ENCODE results near the gene DRAXIN. TPM values are rescaled to one million over a fixed set of nuclear protein-coding genes. Genes with fewer than 3 reads are reported as not detected.

Gene DRAXIN
- polyA plus RNA-seq, 3 donors: 0.80 to 1.3 (median 0.89) TPM

GRCh38 chr1:11757047-11757446 lies 65.5 kb downstream of the DRAXIN start:
- no peak for DNase-seq (ENCODE audit: low read depth in 3 of 3, low spot score in 2 of 3)

- DNase-seq (ENCODE audit: low read depth in 3 of 3, low spot score in 2 of 3): no peak
These were observed 68.3 kb downstream of the DRAXIN start for GRCh38 chr1:11759791-11760190.

DNA sequence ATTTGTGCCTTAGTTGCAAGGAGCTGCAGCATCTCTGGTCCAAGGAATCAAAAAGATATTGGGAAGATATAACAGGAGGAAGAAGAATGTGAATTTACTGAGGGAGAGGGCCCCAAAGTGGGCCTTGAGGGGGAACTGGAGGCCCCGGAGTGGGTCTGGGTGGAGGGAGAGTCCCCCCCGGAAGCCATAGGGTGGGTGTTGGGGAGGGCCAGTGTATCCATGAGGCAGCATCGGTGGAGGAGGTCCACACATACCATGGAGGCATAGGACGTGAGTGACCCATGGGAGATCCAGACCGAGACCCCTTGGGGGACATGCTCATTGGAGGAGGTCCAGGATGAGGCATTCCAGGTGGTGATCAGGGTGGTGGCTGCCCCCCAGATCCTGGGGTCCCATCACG lies 69.8 kb downstream of the DRAXIN start:
- no peak for DNase-seq (ENCODE audit: low read depth in 3 of 3, low spot score in 2 of 3)

DNA sequence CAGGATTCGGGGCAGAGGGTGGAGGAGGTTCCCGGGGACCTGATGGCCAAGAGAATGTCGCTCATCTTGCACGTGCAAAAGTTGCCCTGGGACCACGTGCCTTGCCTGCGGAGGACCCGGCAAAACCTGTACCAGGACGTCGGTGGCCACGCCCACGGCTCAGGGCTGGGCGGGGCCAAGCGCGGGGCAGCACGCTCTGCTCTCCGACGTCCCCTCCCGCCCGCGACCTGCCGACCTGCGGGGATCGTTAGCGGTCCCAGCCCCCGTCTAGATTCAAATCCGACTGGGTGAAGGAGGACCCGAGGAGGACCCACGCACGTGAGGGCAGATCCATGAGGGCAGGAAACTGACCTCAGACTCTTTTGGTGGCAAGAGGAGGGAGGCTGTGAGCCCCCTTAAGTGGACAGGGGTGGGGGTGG lies 70.5 kb downstream of the DRAXIN start, which contains the start of gene C1orf167:
Gene C1orf167, plus strand, starts transcription at position 206 of the 419 bp plus-strand sequence. CDS start 2,208 bp downstream, outside the sequence.
- DNase-seq (ENCODE audit: low read depth in 3 of 3, low spot score in 2 of 3): no peak

- DNase-seq (ENCODE audit: low read depth in 3 of 3, low spot score in 2 of 3): no peak
These were observed 72.6 kb downstream of the DRAXIN start for GRCh38 chr1:11764115-11764514.

DNA sequence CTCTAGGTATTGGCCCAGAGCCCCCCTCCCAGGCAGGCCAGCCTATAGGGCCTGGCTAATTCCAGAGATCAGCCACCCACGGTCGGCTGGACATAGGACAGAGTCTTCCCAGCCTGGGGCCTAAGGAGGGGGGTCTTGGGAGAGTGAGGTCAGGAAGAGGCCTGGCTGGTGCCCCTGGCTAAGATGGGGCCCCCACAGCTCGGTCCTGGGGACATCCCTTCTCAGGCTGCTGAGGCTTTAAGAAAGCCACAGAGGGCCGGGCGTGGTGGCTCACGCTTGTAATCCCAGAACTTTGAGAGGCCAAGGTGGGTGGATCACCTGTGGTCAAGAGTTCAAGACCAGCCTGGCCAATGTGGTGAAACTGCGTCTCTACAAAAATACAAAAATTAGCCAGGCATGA lies 73.0 kb downstream of the DRAXIN start:
- no peak for DNase-seq (ENCODE audit: low read depth in 3 of 3, low spot score in 2 of 3)

GRCh38 chr1:11765661-11766428 lies 74.3 kb downstream of the DRAXIN start:
- no peak for DNase-seq (ENCODE audit: low read depth in 3 of 3, low spot score in 2 of 3)

GRCh38 chr1:11766429-11766776 lies 74.9 kb downstream of the DRAXIN start:
- no peak for DNase-seq (ENCODE audit: low read depth in 3 of 3, low spot score in 2 of 3)

- no peak for DNase-seq (ENCODE audit: low read depth in 3 of 3, low spot score in 2 of 3)
These were observed 76.6 kb downstream of the DRAXIN start for GRCh38 chr1:11767922-11768704.

- DNase-seq (ENCODE audit: low read depth in 3 of 3, low spot score in 2 of 3): no peak
These were observed 77.3 kb downstream of the DRAXIN start for GRCh38 chr1:11768821-11769220.

GRCh38 chr1:11769274-11769673 lies 77.8 kb downstream of the DRAXIN start:
- no peak for DNase-seq (ENCODE audit: low read depth in 3 of 3, low spot score in 2 of 3)

- no peak for DNase-seq (ENCODE audit: low read depth in 3 of 3, low spot score in 2 of 3)
These were observed 78.5 kb downstream of the DRAXIN start for GRCh38 chr1:11770011-11770410.

GRCh38 chr1:11771481-11772043 lies 80.1 kb downstream of the DRAXIN start:
- no peak for DNase-seq (ENCODE audit: low read depth in 3 of 3, low spot score in 2 of 3)

DNA sequence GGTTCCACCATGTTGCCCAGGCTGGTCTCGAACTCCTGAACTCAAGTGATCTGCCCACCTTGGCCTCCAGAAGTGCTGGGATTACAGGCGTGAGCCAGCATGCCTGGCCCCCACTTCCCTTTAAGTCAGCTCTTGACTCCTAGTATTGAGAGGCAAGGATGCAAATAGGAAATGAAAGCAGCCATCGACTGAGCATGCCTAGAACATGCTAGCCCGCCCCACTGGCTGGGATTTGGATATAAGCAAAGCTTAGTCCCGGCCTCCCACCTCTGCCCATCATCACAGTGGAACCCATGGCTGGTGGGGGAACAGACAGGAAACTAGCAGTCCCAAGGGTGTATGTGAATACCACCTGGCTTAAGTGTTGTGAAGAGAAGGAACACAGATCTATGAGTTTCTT lies 80.9 kb downstream of the DRAXIN start:
- no peak for DNase-seq (ENCODE audit: low read depth in 3 of 3, low spot score in 2 of 3)

DNA sequence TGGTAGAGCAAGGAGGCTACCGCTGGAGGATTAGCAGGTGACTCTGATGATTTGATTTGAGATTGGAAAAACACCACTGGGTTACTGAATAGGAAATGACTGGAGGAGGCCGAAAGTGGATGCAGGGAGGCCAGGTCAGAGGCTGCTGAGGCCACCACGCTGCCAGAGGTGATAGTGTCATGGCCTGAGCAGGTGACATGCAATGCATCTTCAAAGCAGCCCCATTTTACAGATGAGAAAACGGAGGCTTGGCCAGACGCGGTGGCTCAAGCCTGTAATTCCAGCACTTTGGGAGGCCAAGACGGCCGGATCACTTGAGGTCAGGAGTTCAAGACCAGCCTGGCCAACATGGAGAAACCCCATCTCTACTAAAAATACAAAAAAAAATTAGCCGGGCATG lies 83.2 kb downstream of the DRAXIN start:
- DNase-seq (ENCODE audit: low read depth in 3 of 3, low spot score in 2 of 3): no peak

Other genes with a start within 250 kb of the DRAXIN start
- 1 to 10 TPM in 1 of 3 donors, under 1 TPM in 2; 0.82 to 1.3 (median 0.87) TPM for gene DISP3, start 212.6 kb upstream of the DRAXIN start, polyA plus RNA-seq (ENCODE audit: insufficient read length in 3 of 3)
- gene FBXO2, start 37.3 kb upstream of the DRAXIN start, polyA plus RNA-seq (ENCODE audit: insufficient read length in 3 of 3): 1 to 10 TPM; 1.0 to 1.2 (median 1.1) TPM
- gene FBXO44, start 36.8 kb upstream of the DRAXIN start, polyA plus RNA-seq (ENCODE audit: insufficient read length in 3 of 3): 10 to 100 TPM; 11.0 to 14.2 (median 11.8) TPM
- gene FBXO6, start 27.5 kb upstream of the DRAXIN start, polyA plus RNA-seq (ENCODE audit: insufficient read length in 3 of 3): 1 to 10 TPM; 3.6 to 4.8 (median 4.2) TPM
- 10 to 100 TPM; 41.9 to 45.9 (median 44.7) TPM for gene MAD2L2, start 10.6 kb upstream of the DRAXIN start, polyA plus RNA-seq (ENCODE audit: insufficient read length in 3 of 3)
- gene AGTRAP, start 44.4 kb downstream of the DRAXIN start, polyA plus RNA-seq (ENCODE audit: insufficient read length in 3 of 3): 10 to 100 TPM; 36.4 to 42.5 (median 36.6) TPM
- gene C1orf167, start 70.5 kb downstream of the DRAXIN start, polyA plus RNA-seq (ENCODE audit: insufficient read length in 3 of 3): under 1 TPM in 2 of 3 donors, not detected in 1; 0.36 to 0.46 TPM
- gene MTHFR, start 114.3 kb downstream of the DRAXIN start, polyA plus RNA-seq (ENCODE audit: insufficient read length in 3 of 3): 10 to 100 TPM; 15.4 to 18.8 (median 17.2) TPM
- gene CLCN6, start 114.5 kb downstream of the DRAXIN start, polyA plus RNA-seq (ENCODE audit: insufficient read length in 3 of 3): 10 to 100 TPM; 13.5 to 15.1 (median 14.9) TPM
- 1 to 10 TPM in 2 of 3 donors, under 1 TPM in 1; 0.17 to 2.0 (median 1.3) TPM for gene NPPA, start 156.1 kb downstream of the DRAXIN start, polyA plus RNA-seq (ENCODE audit: insufficient read length in 3 of 3)
- gene NPPB, start 167.2 kb downstream of the DRAXIN start, polyA plus RNA-seq (ENCODE audit: insufficient read length in 3 of 3): not detected
- 10 to 100 TPM; 37.7 to 42.6 (median 40.1) TPM for gene KIAA2013, start 234.7 kb downstream of the DRAXIN start, polyA plus RNA-seq (ENCODE audit: insufficient read length in 3 of 3)
- gene PLOD1, start 243.0 kb downstream of the DRAXIN start, polyA plus RNA-seq (ENCODE audit: insufficient read length in 3 of 3): 100 to 1,000 TPM; 102 to 103 (median 102) TPM

All from right renal cortex interstitium (tissue), 3 donors.